GM21825 (cell line): ENCODE results near the gene KNDC1.

Experiments used
- ATAC-seq: cut with Tn5 transposase; IDR thresholded peaks from one replicate; pipeline ENCODE4 v1.9.1; 2021; ENCODE audit warnings: mild to moderate bottlenecking, moderate library complexity; ENCODE audit not compliant: unreplicated experiment

The KNDC1 gene

DNA sequence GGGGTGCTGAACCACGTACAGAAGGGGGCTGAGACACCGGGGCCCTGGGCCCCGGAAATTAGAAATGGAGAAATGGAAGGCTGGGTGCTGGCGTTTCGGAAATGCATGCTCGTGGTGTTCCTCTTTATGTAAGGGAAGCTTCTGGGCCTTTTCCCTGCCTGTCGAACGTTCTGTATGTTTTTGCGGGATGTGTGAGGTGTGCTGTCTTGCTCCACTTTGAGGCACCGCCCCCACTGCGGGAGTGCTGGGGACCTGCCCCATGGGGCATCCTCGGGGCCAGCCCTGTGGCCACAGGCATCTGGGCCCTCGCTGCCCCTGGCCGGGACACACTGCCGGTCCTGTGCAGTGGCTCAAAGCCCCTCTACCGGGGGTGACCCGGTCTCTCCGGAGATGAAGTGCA, 75.9 kb downstream of the KNDC1 start:
- ATAC-seq = no peak

GRCh38 chr10:133236401-133237240, 76.6 kb downstream of the KNDC1 start:
- ATAC-seq = no peak

- ATAC-seq = no peak
Observed at GRCh38 chr10:133237241-133237587, 77.2 kb downstream of the KNDC1 start.

- no peak for ATAC-seq
Observed at GRCh38 chr10:133237588-133238465, 77.8 kb downstream of the KNDC1 start, which contains the start of gene VENTX. VENTX (plus strand) TSS chr10:133237855; CDS start chr10:133237915, 60 bp downstream.

GRCh38 chr10:133238466-133238804, 78.4 kb downstream of the KNDC1 start:
- no peak for ATAC-seq

- ATAC-seq = no peak
Observed at GRCh38 chr10:133239990-133240389, 80.0 kb downstream of the KNDC1 start.

- peak; percentile 49 for ATAC-seq
Observed at GRCh38 chr10:133241501-133242205, 81.6 kb downstream of the KNDC1 start.

DNA sequence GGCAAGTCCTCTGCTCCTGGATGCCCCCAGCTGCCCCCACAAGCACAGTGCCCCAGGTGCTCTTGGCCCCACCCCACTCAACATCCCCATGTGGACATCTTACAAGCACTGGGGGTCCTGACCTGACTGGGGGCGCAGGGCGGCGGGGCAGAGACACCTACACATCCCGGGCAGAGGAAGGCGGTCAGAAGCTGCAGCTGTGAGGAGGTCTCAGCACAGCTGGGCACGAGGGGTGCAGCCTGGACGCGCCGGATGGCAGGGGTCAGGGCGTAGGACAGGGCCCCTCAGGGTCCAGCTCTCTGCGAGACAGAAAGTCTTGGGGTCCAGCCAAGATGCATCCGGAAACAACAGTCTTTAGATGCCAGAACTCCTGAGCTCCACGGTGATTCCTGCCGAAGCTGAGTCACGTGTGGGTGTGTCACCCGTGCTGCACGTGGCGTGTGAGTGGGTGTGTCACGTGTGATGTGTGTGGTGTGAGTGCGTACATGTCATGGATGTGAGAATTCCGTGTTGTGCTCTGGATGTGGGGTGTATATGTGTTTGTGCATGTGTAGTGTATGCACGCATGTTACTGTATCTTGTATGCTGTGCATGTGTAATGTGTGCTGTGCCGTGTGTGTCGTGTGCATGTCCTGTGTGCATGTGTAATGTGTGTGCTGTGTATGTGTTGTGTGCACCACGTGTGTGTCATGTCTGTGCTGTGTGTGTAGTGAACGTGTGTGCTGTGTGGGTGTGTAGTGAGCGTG, 82.8 kb downstream of the KNDC1 start:
- no peak for ATAC-seq

DNA sequence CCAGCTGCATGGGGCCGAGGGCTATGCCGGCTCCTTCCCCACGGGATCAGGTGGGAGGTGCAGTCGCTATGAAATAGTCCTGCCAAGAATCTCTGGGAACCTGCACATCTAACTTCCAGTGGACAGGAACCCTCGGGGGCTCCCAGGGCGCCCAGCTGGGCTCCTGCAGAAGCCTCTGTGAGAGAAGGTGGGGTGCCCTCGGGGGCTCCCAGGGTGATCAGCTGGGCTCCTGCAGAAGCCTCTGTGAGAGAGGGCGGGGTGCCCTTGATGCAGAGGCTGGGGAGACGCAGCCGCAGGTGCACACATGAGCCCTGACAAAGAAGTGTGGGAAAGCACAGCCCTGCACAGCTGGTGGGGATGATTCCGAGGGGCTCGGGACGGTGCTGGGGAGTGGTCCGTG, 83.6 kb downstream of the KNDC1 start:
- no peak for ATAC-seq

- ATAC-seq = no peak
Observed at GRCh38 chr10:133245439-133246235, 85.6 kb downstream of the KNDC1 start.

DNA sequence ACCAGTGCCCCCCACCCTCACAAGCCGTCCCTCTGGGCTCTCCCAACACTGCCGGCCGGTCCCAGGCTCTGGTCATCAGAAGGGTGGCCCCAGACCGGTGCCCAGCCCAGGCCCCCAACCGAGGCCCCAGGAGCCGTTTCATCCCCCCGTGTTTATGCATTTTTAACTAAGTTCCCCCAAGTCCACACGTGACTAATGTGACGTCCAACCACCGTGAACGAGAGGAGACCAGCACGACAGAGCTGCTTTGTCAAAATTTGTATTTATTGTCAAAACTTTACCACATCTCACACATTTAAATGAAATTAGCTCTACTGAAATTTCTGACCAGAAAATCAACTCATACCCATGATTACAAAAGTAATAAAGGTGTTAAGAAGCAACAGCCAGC, 86.2 kb downstream of the KNDC1 start:
- no peak for ATAC-seq

DNA sequence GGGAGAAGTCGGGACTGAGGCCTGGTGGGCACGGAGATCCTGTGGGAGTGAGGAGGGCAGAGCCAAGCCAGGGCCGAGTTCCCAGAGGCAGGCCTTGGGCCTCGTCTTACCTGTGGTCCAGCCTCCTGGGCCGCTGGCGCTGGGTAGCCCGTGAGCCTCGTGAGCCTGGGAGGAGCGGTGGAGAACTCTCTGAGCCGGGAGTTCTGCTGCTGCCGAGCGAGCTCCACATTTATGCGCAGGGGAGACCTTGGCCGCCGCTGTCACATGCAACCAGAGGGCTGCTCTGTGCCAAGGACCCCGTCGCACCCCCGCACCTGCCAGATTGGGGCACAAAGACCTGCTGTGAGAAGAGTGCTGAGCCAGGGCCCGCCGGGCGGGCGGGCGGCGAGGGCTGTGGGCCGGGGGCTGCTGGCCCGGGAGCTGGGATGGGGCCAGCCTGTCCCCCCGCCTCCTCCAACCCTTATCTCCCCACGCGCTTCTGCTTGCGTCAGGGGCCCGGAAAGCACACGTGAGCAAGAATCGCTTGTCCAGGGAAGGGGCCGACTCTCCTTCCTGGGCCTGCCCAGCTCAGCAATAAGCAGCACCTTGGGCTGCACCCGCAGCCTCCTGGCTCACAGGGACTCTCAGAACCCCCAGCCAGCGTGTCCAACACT, 87.8 kb downstream of the KNDC1 start:
- ATAC-seq = no peak

- no peak for ATAC-seq
Observed at GRCh38 chr10:133248334-133248715, 88.3 kb downstream of the KNDC1 start.

GRCh38 chr10:133249094-133249780, 89.2 kb downstream of the KNDC1 start:
- no peak for ATAC-seq

DNA sequence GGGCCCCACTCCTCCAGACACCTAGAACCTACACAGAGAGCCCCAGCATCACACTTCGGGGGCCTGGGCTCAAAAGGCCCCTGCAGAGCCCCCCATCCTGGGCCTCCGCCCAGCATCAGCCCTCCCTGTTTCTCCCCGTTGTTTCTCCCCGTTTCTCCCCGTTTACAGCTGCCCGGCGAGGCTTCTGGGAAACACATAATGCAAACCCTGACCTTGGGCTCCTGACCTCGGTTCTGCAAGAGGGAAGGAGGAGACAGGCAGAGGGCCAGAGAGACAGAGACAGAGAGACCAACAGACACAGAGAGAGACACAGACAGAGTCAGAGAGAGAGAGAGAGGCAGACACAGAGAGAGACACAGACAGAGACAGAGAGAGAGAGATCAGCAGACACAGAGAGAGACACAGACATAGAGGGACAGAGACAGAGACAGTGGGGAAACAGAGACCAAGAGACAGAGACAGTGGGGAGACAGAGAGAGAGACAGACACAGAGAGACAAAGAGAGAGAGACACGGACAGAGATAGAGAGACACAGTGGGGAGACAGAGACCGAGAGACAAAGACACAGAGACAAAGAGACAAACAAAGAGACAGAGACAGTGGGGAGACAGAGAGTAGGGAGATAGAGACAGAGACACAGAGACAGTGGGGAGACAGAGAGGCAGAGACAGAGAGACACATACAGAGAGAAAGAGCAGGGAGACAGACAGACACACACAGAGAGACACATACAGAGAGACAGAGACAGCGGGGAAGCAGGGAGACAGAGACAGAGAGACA, 90.1 kb downstream of the KNDC1 start:
- no peak for ATAC-seq

DNA sequence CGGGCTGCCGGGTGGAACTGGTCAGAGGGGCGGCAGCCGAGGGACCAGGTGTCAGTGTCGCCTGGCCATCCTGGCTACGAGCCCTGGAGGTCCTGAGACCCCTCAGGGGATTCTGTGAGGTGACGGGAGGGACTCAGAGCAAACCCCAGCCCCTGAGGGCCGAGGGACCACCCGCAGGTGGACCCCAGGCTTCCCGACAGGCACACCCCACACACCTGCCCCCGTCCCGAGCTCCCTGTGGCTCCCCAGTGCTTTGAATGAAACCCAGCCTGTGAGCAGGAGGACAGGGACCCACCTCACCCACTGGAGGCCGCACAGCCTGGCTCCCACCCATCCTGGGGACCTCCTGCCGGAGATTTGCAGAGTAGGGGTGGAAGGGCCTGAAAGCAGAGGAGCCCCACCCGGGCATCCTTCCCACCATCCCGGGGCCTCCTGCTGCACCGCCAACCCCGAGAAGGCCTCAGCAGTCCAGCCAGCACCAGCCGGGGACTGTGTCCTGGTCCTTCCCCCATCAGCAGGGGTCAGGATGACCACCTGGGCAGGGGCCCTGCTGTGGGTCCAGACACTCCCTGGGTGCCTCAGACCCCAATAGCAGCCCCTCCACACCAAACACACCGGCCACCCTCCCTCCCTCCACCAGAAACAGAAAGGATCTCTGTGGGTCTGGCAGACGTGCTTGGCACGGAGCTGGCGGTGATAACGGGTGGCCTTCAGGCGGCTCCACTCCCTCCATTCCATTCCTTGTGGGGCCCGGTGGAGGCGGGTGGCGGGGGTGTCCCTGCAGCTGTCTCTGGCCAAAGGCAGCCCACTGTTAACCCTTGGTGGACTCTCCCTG, 91.6 kb downstream of the KNDC1 start:
- ATAC-seq = no peak

- ATAC-seq = no peak
Observed at GRCh38 chr10:133252223-133252552, 92.2 kb downstream of the KNDC1 start.
